GM19397 (cell line): ENCODE data around the gene RUFY1.
"Not testable (repeated sequence)": the region's sequence is repeated elsewhere in the genome, so short reads cannot be mapped to it uniquely, and the experiment has no call there.

ENCODE experiments used
- ATAC-seq: cut with Tn5 transposase; IDR thresholded peaks from one replicate; pipeline ENCODE4 v1.9.1; 2021; ENCODE audit warnings: mild to moderate bottlenecking, moderate library complexity; ENCODE audit not compliant: unreplicated experiment

Gene RUFY1

DNA sequence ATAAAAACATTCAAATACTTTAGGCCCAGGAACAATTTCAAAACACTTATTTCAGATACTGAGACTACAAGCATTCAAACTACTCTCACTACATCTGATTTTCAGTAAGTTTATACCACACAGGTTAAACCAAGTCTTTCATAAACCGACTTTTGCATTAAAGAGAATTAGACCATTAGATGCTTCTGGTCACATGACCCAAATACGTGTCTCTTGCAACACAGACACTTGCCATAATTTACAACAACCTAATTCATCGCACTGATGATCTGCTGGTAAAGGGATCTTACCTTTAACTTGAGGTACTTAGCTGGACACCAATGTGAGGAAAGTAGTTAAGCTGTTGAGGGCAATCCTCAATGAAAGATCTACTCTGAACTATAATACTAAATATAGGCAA is 69.9 kb downstream of the RUFY1 start:
- no peak for ATAC-seq

DNA sequence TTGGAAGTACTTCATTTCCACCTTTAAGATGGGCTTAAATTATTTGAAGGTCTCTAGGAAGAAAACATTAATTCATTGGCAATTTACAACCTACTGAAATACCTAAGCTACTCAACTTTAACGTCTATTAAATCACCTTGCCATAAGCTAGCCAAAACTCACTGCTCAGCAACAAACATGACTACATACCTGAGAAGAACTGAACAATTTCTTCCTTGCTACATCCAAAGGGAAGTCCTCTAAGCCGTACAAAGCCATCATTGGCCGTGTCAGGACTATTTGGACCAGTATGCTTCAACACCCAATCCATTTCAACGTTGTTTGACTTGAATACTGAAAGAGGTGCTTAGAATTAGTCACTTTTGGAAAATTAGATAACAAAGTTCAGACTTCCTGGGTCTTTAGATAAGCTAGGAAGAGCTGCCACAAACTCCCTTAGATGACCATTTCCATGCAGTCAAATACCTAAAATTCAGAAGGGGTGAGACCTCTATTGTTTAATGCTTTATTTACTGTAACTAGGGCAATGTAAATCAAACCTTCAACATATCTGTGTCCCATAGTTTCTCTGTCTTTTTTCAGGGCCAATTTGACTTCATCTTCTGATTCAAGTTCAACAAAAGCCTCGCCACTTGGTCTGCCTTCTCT is 70.5 kb downstream of the RUFY1 start:
- ATAC-seq = no peak

DNA sequence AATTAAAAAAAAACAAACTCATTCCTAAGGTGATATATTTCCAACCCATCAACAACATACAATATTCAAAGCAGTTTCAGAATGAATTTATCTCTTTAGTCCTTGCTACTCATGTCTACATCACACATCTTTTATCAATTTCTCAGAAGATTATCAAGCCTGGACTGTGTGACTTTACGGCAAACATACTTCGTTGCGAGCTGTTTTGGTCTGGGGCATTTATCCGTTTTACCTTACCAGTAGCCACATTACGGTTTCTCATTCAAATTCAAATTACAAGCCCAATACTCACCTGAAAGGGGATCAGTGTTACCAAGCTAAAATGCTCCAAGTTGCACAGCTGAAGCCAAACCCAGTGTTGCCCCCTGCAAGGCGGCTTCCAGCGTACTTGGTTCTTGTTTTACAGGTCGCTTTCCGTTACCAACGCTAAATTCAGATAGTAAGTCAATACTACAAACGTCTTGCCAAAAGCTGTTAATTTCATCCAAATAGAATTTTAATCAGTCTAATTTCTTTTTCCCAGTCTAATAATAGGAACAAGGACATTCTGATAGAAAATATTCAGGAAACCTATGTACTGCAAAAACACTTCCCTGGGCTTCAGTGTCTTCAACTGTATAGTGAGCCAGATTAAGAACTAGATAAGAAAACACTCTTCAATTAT is 71.3 kb downstream of the RUFY1 start:
- no peak for ATAC-seq

DNA sequence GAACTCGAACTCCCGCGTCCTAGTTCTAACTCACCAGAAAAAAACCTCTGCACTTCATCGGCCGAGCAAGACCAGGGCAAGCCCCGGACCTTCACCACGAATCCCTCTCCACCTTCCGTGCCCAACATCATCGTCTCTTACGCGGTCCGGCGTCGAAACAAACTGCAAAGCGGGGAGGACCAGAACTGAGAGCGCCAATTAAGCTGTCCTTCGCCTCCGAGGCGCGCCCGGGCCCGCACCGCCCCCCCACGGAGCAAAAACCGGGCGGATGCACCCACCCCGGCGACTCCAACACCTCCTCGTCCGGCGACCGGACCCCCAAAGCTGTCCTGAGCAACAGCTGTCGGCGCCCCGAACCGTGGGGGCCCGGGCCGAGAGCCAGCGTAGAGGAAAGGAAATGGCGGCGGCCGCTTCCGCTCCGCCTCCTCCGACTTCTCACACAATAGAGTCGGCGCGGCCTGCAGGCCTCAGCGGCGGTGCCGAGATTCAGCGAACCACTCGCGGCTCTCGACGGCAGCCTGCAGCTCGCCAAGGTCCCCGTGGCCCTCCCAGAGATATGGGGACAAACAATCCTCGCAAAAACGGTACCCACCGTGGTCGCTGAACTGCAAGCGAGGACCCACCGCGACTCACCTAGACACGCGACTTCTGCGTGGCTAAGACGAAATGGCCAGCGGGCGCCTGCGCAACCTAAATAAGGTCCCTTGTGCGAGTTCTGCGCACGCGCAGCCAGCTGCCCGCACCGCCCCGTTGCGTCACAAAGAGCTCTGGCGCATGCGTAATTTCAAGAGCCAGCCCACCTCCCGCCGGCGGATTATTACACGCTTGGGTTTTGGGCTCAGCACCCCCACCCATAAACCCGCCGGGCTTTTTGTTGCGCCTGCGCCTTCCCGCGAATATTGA is 72.9 kb downstream of the RUFY1 start, which contains the start of gene HNRNPH1:
Gene HNRNPH1 (minus strand): TSS at position 669 of the 903 bp plus-strand sequence. CDS start 538 bp downstream, at position 131.
- ATAC-seq = peak; percentile 65

DNA sequence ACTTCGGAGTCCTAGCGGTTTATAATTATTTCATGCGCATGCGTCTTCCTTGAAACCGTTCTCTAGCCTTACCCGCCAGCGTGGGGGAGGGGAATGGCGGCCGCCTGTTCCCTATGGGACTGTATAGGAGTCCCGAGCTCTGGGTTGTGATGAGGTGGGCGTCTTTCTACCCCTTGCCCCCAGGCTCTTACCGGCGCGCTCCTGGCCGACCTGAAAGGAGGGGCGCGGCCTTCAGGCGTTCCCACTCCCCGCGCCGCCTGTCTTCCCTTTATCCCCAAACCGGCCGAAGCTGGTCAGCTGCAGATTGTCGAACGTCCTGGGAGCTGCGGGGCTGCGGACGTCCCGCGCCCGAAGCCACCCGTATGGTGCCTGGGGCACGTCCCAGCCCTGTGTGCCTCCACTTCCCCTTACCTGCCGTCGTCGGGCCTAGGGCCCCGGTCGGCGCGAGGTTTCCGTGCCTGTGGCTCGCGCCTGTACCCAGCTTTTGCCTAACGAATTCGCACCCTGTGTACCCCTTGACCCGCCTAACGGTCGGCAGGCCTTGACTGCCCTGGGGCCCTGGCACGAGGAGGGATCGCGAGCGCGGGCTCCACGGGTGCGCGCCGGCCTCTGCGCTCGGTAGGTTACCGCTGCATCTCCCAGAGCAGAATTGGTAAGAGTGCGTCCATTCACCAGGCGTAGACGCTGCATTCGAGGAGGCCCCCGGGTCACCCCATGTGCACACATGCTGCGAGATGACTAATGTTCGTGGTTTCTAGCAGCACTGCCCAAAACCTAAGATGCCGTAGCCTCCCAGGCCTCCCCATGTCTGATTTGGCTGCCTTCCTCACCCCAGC is 73.8 kb downstream of the RUFY1 start:
- ATAC-seq = peak; percentile 9

DNA sequence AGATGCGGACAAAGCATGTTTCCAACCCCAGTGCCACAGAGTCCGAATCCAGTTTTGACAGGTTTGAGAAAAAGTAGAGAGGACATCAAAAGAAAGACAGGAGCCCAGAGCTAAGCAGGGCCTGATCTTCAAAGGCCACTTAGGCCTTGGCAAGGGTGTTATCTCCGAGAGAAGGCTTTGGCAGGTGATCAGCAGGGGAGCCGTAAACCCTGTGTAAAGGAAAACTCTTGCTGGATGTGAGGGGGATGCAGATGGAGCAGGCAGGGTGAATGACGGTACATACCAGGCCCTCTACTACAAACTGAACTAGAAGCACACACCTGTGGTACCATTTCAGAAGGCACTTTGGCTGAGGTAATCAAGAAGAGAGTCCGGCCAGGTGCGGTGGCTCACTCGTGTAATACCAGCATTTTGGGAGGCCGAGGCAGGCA is 74.5 kb downstream of the RUFY1 start:
- no peak for ATAC-seq

DNA sequence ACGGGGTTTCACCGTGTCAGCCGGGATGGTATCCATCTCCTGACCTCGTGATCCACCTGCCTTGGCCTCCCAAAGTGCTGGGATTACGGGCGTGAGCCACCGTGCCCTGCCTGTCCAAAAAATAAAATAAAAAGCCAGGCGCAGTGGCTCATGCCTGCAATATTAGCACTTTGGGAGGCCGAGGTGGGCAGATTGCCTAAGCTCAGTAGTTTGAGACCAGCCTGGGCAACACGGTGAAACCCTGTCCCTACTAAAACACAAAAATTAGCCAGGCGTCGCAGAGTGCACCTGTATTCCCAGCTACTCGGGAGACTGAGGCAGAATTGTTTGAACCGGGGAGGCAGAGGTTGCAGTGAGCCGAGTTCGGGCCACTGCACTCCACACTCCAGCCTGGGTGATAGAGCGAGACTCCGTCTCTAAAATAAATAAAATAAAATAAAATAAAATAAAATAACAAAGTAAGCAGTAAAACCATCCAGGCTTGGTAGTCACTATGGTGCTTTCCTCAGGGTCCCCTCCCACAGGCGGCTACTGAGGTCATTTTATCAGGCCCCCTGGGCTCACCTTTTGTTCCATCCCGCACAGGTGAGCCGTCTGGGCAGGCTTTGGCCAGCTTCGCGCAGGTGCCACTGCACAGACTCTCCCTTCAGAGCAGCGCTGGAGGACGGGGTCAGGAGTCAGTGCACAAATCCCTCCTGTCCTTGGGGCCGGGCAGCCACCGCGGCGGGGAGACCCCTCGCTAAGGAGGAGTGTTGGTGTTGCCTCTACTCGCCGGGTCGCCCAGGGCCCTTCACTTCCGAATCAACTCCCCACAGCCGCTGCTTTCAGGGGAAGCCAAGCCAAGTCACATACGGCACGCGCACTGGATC is 83.4 kb downstream of the RUFY1 start:
- peak; percentile 48 for ATAC-seq

DNA sequence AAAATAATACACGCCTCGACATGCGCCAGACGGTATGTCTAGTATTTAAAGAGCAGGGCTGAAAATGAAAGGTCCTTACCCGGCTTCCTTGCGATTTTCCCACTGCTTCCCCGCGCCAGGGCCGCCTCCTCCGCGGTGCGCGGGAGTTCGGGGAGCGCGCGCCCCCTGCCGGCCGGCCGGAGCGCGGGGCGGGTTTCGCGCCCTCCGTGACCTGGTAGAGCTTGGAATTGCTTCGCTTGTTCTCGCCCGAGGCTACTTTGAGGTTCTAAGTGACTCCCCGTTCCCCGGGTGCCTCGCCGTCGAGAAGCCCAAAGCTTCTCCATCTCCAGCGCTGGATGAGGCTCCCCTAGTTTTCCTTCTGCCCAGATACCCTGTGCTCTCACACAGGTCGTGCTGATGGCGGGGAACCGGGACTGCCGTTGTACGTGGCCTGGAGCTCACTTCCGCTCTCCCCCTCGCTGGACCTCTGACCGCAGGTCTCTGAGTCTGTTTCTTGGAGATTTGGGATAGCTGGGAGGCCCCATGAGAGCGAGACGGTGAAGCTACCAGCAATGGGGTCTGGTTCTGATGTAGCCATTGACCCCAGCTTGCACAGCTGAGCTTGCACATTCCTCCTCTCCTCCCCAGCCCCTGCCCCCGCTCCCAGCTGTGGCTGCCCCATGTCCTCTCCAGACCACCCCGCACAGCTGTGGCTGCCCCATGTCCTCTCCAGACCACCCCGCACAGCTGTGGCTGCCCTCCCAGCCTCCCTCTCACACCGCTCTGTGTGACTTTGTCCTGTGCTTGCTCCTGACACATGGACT is 84.2 kb downstream of the RUFY1 start:
- peak; percentile 91 for ATAC-seq

DNA sequence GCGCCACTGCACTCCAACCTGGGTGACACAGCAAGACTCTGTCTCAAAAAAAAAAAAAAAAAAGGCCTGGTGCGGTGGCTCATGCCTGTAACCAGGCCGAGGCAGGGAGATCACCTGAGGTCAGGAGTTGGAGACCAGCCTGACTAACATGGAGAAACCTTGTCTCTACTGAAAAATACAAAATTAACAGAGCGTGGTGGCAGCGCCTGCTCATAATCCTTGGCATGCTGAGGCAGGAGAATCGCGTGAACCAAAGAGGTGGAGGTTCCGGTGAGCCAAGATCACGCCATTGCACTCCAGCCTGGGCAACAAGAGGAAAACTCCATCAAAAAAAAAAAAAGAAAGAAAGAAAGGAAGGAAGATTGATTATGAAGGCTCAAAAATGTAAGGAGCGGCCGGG is 88.9 kb downstream of the RUFY1 start:
- ATAC-seq = not testable (repeated sequence)

DNA sequence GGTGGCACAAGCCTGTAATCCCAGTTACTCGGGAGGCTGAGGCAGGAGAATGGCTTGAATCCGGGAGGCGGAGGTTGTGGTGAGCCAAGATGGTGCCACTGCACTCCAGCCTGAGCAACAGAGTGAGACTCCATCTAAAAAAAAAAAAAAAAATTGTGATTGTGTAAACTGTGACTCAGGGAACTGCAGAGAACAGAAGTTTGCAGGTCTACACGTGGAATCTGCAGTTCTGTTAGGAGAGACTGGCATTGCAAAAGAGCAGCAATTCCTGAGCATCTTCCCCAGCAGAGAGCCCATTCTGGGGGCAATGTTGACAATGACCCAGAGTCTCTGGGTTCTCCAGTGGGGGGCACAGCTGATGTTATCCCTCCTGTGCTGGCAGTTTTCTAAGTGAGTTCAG is 91.4 kb downstream of the RUFY1 start:
- not testable (repeated sequence) for ATAC-seq

DNA sequence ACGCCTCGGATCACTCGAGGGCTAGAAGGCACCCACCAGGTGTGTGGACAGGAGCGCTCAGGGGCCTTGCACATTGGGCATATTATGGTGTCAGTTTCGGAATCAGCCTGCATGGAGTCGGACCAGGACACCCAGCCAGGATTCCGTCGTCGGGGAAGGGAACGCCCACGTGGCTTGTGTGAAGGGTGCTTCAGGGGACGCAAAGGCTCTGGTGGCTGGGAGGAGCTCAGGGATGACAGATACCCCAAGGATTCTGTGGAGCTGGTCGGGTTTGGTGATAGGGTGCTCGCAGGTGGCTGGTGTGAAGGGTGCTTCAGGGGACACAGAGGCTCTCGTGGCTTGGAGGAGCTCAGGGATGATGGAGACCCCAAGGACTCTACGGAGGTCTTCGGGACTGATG is 92.3 kb downstream of the RUFY1 start:
- ATAC-seq = not testable (repeated sequence)

DNA sequence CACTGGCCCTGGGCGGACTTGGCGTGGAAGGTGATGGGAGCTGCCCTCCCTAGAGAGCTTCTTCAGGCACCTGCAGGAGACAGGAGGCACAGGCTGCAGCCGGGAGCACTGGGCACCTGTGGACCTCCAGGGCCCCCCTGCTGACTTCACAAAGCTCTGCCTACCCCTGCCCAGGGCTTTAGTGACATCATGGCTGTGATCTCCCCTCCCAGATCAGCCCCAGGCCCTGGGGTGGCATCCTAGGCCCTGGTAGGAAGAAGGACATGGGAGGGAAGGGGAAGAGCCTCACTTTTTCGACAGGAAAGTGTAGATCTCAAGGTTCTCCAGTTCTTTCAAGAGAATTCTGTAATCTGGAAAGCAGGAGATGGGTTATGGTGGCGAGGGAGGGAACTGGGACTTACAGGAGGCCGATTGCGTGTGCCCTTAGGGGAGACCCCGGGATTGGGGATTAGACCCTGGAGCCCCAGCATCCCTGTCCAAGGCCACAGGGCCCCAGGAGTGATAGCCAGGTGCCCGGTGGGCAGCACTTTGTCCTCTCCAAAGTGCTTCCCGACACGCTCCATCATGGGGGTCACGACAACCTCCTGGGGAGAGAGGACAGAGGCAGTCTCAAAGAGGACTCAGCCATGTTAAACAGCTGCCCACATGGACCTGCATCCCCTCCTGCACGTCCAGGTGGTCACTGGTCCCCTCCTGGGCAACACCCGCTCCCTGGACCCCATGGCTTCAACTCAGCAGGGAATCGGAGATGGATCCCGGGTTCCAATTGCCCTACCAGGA is 93.0 kb downstream of the RUFY1 start:
- not testable (repeated sequence) for ATAC-seq

DNA sequence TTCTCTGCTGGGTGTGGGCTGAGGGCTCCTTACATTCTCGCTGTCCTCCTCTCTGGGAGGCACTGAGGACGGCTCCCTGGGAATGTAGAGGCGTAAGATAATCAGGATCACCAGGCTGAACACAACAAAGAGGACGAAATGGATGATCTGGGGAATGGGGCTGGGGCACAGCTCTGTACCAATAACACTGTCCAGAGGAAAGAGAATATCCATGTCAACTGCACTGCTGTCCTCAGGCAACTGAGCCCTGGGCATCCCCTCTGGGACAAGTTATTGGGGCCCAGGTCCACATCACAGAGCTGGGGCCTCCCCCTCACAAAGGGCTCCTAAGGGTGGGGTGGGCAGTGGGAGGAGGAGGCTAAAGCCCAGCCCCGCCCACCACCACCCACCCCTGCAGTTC is 94.4 kb downstream of the RUFY1 start:
- ATAC-seq = not testable (repeated sequence)

DNA sequence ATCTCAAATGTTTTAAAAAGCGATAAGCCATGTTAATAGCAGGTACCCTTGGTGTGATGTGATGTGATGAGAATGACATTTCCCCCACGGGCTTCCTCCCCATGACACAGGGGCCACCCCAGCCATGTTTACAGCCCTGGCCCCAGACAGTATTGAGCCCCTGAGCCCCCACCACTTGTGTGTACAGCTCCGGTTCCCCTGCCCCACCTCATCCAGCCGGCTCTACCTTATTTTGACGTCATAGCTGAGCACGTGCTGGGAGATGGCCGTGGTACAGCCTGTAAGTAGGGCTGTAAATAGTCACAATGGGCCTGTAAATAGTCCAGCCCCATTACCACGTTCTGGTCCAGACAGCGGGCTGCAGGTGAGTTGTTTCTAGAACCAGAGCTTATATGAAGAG is 98.1 kb downstream of the RUFY1 start:
- ATAC-seq = no peak

DNA sequence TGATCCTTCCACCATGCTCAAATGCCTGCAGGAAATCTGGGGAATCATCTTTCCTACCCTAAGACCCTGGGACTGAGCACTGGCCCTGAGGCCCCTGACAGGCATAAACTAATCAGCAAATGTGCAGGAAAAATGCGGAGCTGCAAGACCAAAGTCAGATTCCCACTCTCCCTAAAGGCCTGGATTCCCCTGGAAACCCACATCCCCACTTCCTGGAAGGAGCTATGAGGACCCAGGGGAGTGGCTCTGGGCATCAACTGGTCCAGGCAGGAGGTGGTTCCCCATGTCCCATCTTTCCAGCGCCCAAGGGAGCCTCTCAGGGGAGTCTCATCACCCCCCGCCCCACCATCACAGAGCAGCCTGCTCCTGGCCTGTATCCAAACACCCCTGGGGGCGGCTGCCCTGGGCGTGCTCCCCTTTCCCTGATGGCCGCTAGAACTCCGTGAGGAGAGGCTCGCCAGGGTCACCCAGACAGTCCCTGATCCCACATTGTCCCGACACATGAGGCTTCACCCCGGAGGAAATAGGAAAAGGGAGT is 98.9 kb downstream of the RUFY1 start:
- ATAC-seq = not testable (repeated sequence)

DNA sequence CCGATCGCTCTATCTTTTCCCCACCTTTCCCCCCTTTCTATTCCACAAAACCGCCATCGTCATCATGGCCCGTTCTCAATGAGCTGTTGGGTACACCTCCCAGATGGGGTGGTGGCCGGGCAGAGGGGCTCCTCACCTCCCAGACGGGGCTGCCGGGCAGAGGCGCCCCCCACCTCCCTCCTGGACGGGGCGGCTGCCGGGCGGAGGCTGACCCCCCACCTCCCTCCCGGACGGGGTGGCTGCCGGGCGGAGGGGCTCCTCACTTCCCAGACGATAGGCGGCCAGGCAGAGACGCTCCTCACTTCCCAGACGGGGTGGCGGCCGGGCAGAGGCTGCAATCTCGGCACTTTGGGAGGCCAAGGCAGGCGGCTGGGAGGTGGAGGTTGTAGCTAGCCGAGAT is 99.9 kb downstream of the RUFY1 start:
- not testable (repeated sequence) for ATAC-seq

DNA sequence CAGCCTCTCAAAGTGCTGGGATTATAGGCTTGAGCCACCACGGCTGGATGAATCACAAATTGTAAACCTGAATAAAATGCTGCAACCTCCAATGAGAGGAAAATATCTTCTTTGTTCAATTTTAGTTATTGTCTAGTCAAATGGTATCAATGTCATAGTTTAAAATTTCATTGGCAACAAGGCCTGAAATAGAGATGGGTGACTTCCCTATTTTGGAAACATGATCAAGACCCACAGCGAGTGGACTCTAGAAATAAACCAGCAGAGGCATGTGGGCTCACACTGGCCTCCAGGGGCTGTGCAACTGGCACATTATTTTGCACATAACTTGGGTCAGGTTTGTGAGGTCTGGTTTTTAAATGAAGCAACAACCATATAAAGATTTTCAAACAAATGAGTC is 102.8 kb downstream of the RUFY1 start:
- not testable (repeated sequence) for ATAC-seq
